ENCODE data around the gene LDLRAD4. TPM values are rescaled to one million over a fixed set of nuclear protein-coding genes. Genes with fewer than 3 reads are reported as not detected.

LDLRAD4 gene
- polyA plus RNA-seq, 1 donor, result 9.1 TPM

GRCh38 chr18:13531681-13532325 lies 313.2 kb downstream of the LDLRAD4 start:
- Histone ChIP-seq H3K27ac (ENCODE audit: low read length) (no peak overlapping the region), H3K36me3 (ENCODE audit: control insufficient read depth, insufficient read depth, low read length) (no peaks in the 10 kb centered on the region), H3K9me3 (ENCODE audit: control insufficient read depth, low read depth, low read length) (no peaks in the 10 kb centered on the region), H3K4me1 (ENCODE audit: control insufficient read depth, insufficient read depth, low read length) (no peaks in the 10 kb centered on the region), H3K4me3 (ENCODE audit: low read length) (no peak overlapping the region), H3K27me3 (ENCODE audit: control insufficient read depth, insufficient read depth, low read length) (no peaks in the 10 kb centered on the region)
- no peak for DNase-seq
- no CpG with 5 or more reads among the region's 17 CpGs for WGBS (ENCODE audit: insufficient coverage, low lambda C conversion rate)

GRCh38 chr18:13532406-13533075 lies 314.0 kb downstream of the LDLRAD4 start:
- no peak for DNase-seq
- Histone ChIP-seq H3K36me3 (ENCODE audit: control insufficient read depth, insufficient read depth, low read length) (no peaks in the 10 kb centered on the region), H3K4me1 (ENCODE audit: control insufficient read depth, insufficient read depth, low read length) (no peaks in the 10 kb centered on the region), H3K27ac (ENCODE audit: low read length) (no peak overlapping the region), H3K9me3 (ENCODE audit: control insufficient read depth, low read depth, low read length) (no peaks in the 10 kb centered on the region), H3K4me3 (ENCODE audit: low read length) (no peak overlapping the region), H3K27me3 (ENCODE audit: control insufficient read depth, insufficient read depth, low read length) (no peaks in the 10 kb centered on the region)
- 92% methylated on average over 5 of the region's 14 CpGs for WGBS (ENCODE audit: insufficient coverage, low lambda C conversion rate)

GRCh38 chr18:13534631-13535030 lies 316.1 kb downstream of the LDLRAD4 start:
- Histone ChIP-seq H3K27ac (ENCODE audit: low read length) (no peak overlapping the region), H3K4me3 (ENCODE audit: low read length) (no peak overlapping the region), H3K4me1 (ENCODE audit: control insufficient read depth, insufficient read depth, low read length) (no peaks in the 10 kb centered on the region), H3K9me3 (ENCODE audit: control insufficient read depth, low read depth, low read length) (no peaks in the 10 kb centered on the region), H3K27me3 (ENCODE audit: control insufficient read depth, insufficient read depth, low read length) (no peaks in the 10 kb centered on the region), H3K36me3 (ENCODE audit: control insufficient read depth, insufficient read depth, low read length) (no peaks in the 10 kb centered on the region)
- WGBS (ENCODE audit: insufficient coverage, low lambda C conversion rate), result 82% methylated on average over 4 of the region's 4 CpGs
- DNase-seq, result no peak

- H3K36me3 ChIP-seq (ENCODE audit: control insufficient read depth, insufficient read depth, low read length), result no peaks in the 10 kb centered on the region
- no peaks in the 10 kb centered on the region for H3K9me3 ChIP-seq (ENCODE audit: control insufficient read depth, low read depth, low read length)
- no peak overlapping the region for H3K4me3 ChIP-seq (ENCODE audit: low read length)
- no peaks in the 10 kb centered on the region for H3K27me3 ChIP-seq (ENCODE audit: control insufficient read depth, insufficient read depth, low read length)
- H3K27ac ChIP-seq (ENCODE audit: low read length), result no peak overlapping the region
- H3K4me1 ChIP-seq (ENCODE audit: control insufficient read depth, insufficient read depth, low read length), result peaks cover 8% of the 10 kb centered on the region
- DNase-seq, result no peak
These were observed 318.0 kb downstream of the LDLRAD4 start for GRCh38 chr18:13536578-13536977.

- H3K4me1 ChIP-seq (ENCODE audit: control insufficient read depth, insufficient read depth, low read length), result peaks cover 14% of the 10 kb centered on the region
- H3K27ac ChIP-seq (ENCODE audit: low read length), result no peak overlapping the region
- WGBS (ENCODE audit: insufficient coverage, low lambda C conversion rate), result no CpG with 5 or more reads among the region's 7 CpGs
- H3K27me3 ChIP-seq (ENCODE audit: control insufficient read depth, insufficient read depth, low read length), result no peaks in the 10 kb centered on the region
- no peak overlapping the region for H3K4me3 ChIP-seq (ENCODE audit: low read length)
- H3K36me3 ChIP-seq (ENCODE audit: control insufficient read depth, insufficient read depth, low read length), result no peaks in the 10 kb centered on the region
- DNase-seq, result no peak
- H3K9me3 ChIP-seq (ENCODE audit: control insufficient read depth, low read depth, low read length), result no peaks in the 10 kb centered on the region
These were observed 318.6 kb downstream of the LDLRAD4 start for GRCh38 chr18:13537022-13537780.

- Histone ChIP-seq H3K27me3 (ENCODE audit: control insufficient read depth, insufficient read depth, low read length) (no peaks in the 10 kb centered on the region), H3K36me3 (ENCODE audit: control insufficient read depth, insufficient read depth, low read length) (no peaks in the 10 kb centered on the region), H3K27ac (ENCODE audit: low read length) (peak overlapping the region; percentile 10), H3K4me1 (ENCODE audit: control insufficient read depth, insufficient read depth, low read length) (peaks cover 17% of the 10 kb centered on the region), H3K9me3 (ENCODE audit: control insufficient read depth, low read depth, low read length) (no peaks in the 10 kb centered on the region), H3K4me3 (ENCODE audit: low read length) (no peak overlapping the region)
- no CpG with 5 or more reads among the region's 2 CpGs for WGBS (ENCODE audit: insufficient coverage, low lambda C conversion rate)
- DNase-seq, result no peak
These were observed 320.1 kb downstream of the LDLRAD4 start for GRCh38 chr18:13538630-13539029.

GRCh38 chr18:13539050-13539449 lies 320.5 kb downstream of the LDLRAD4 start:
- H3K27ac ChIP-seq (ENCODE audit: low read length), result peak overlapping the region; percentile 10
- no peak overlapping the region for H3K4me3 ChIP-seq (ENCODE audit: low read length)
- WGBS (ENCODE audit: insufficient coverage, low lambda C conversion rate), result 80% methylated on average over 1 of the region's 6 CpGs
- peaks cover 17% of the 10 kb centered on the region for H3K4me1 ChIP-seq (ENCODE audit: control insufficient read depth, insufficient read depth, low read length)
- peak in 1 of 2 donors; percentile 25 for DNase-seq
- no peaks in the 10 kb centered on the region for H3K36me3 ChIP-seq (ENCODE audit: control insufficient read depth, insufficient read depth, low read length)
- H3K9me3 ChIP-seq (ENCODE audit: control insufficient read depth, low read depth, low read length), result no peaks in the 10 kb centered on the region
- no peaks in the 10 kb centered on the region for H3K27me3 ChIP-seq (ENCODE audit: control insufficient read depth, insufficient read depth, low read length)

- no peaks in the 10 kb centered on the region for H3K36me3 ChIP-seq (ENCODE audit: control insufficient read depth, insufficient read depth, low read length)
- no CpG with 5 or more reads among the region's 4 CpGs for WGBS (ENCODE audit: insufficient coverage, low lambda C conversion rate)
- DNase-seq, result no peak
- H3K9me3 ChIP-seq (ENCODE audit: control insufficient read depth, low read depth, low read length), result no peaks in the 10 kb centered on the region
- H3K4me3 ChIP-seq (ENCODE audit: low read length), result no peak overlapping the region
- no peaks in the 10 kb centered on the region for H3K27me3 ChIP-seq (ENCODE audit: control insufficient read depth, insufficient read depth, low read length)
- H3K27ac ChIP-seq (ENCODE audit: low read length), result no peak overlapping the region
- H3K4me1 ChIP-seq (ENCODE audit: control insufficient read depth, insufficient read depth, low read length), result peaks cover 17% of the 10 kb centered on the region
These were observed 321.4 kb downstream of the LDLRAD4 start for GRCh38 chr18:13539843-13540476.

- no peak for DNase-seq
- no peak overlapping the region for H3K4me3 ChIP-seq (ENCODE audit: low read length)
- H3K27ac ChIP-seq (ENCODE audit: low read length), result no peak overlapping the region
- 87% methylated on average over 4 of the region's 12 CpGs for WGBS (ENCODE audit: insufficient coverage, low lambda C conversion rate)
- H3K4me1 ChIP-seq (ENCODE audit: control insufficient read depth, insufficient read depth, low read length), result peaks cover 17% of the 10 kb centered on the region
- H3K27me3 ChIP-seq (ENCODE audit: control insufficient read depth, insufficient read depth, low read length), result no peaks in the 10 kb centered on the region
- no peaks in the 10 kb centered on the region for H3K9me3 ChIP-seq (ENCODE audit: control insufficient read depth, low read depth, low read length)
- no peaks in the 10 kb centered on the region for H3K36me3 ChIP-seq (ENCODE audit: control insufficient read depth, insufficient read depth, low read length)
These were observed 322.1 kb downstream of the LDLRAD4 start for GRCh38 chr18:13540477-13541182.

Measured in large intestine (tissue), 3 donors.